T-cell (primary cell): ENCODE measurements around the gene AP3D1. TPM values are rescaled to one million over a fixed set of nuclear protein-coding genes. Genes with fewer than 3 reads are reported as not detected.
"Not testable (repeated sequence)": the region's sequence is repeated elsewhere in the genome, so short reads cannot be mapped to it uniquely, and the experiment has no call there.

ENCODE experiments used
- ATAC-seq, 4 experiments: fragments of 200-7000 bp in 3 of 4; fragments of 150-1000 bp in 1 of 4; cut with Tn5 transposase; replicated peaks in 1 of 4; 1 replicate in 3 of 4; 2 replicates in 1 of 4; pipeline ENCODE4 v1.10.0; 2021; ENCODE audit warnings: moderate library complexity in 3 of 4, mild to moderate bottlenecking in 2 of 4, moderate number of reproducible peaks in 1 of 4
- CTCF ChIA-PET, 2 donors: fragments of 300-600 bp; sonication (Branson Sonifier 250); formaldehyde crosslinking; loops; one replicate each; lab custom pipeline; 2022; ENCODE audit warnings: antibody characterized with exemption in 2 of 2; lab: Charles Lee
- POLR2A ChIA-PET, 2 donors: fragments of 300-600 bp; sonication (Branson Sonifier 250); formaldehyde crosslinking; loops; one replicate each; lab custom pipeline; 2022; ENCODE audit warnings: antibody characterized with exemption in 2 of 2; lab: Charles Lee
- DNase-seq, 35 experiments: peaks; one replicate each; pipeline versions ENCODE4 v3.0.0 to v3.0.0-alpha.2; 2013 to 2023
- H3K27ac ChIP-seq: one replicate; pipeline ENCODE4 v1.5.1; 2013; ENCODE audit warnings: low read length
- H3K27me3 ChIP-seq, 2 experiments: replicated peaks in 1 of 2; 1 replicate in 1 of 2; 2 replicates in 1 of 2; pipeline versions ENCODE4 v1.6.1 to v1.7.0; 2013; ENCODE audit warnings: low read length in 1 of 2, mixed read lengths in 1 of 2; ENCODE audit not compliant: control insufficient read depth in 2 of 2, insufficient read depth in 2 of 2; ENCODE audit errors: extremely low read depth in 1 of 2
- H3K36me3 ChIP-seq, 2 donors: 1 replicate in 1 of 2; 2 replicates in 1 of 2; pipeline versions ENCODE4 v1.6.1 to v1.7.0; 2013; ENCODE audit warnings: low read length in 1 of 2; ENCODE audit not compliant: control insufficient read depth in 2 of 2, insufficient read depth in 1 of 2; ENCODE audit errors: extremely low read depth in 1 of 2
- H3K4me1 ChIP-seq, 2 experiments: 1 replicate in 1 of 2; 2 replicates in 1 of 2; pipeline versions ENCODE4 v1.6.1 to v1.7.0; 2013; ENCODE audit warnings: low read length in 2 of 2, mixed read lengths in 1 of 2; ENCODE audit not compliant: insufficient read depth in 2 of 2, control insufficient read depth in 1 of 2; ENCODE audit errors: extremely low read depth in 1 of 2
- H3K4me3 ChIP-seq, 2 donors: 1 replicate in 1 of 2; 2 replicates in 1 of 2; pipeline versions ENCODE4 v1.5.1 to v1.7.0; 2013; ENCODE audit warnings: mild to moderate bottlenecking in 2 of 2, low read length in 1 of 2, moderate library complexity in 1 of 2; ENCODE audit not compliant: control insufficient read depth in 1 of 2; ENCODE audit errors: extremely low read depth in 1 of 2
- H3K9me3 ChIP-seq: 2 replicates; pipeline ENCODE4 v1.7.0; 2013
- H3K27ac Mint-ChIP-seq, 2 donors: one replicate each; pipeline ENCODE4 v1.8.0; 2020 to 2021; ENCODE audit warnings: mild to moderate bottlenecking in 2 of 2, mixed read lengths in 2 of 2
- H3K27me3 Mint-ChIP-seq, 2 donors: one replicate each; pipeline ENCODE4 v1.8.0; 2021 to 2022; ENCODE audit warnings: mixed read lengths in 2 of 2
- H3K36me3 Mint-ChIP-seq: one replicate; pipeline ENCODE4 v1.8.0; 2021; ENCODE audit warnings: mixed read lengths
- H3K4me1 Mint-ChIP-seq, 3 donors: one replicate each; pipeline ENCODE4 v1.8.0; 2020 to 2022; ENCODE audit warnings: mixed read lengths in 3 of 3, mild to moderate bottlenecking in 1 of 3
- H3K4me3 Mint-ChIP-seq, 3 donors: one replicate each; pipeline ENCODE4 v1.8.0; 2020 to 2022; ENCODE audit warnings: mild to moderate bottlenecking in 3 of 3, mixed read lengths in 3 of 3, moderate library complexity in 3 of 3
- H3K9me3 Mint-ChIP-seq, 3 donors: one replicate each; pipeline ENCODE4 v1.8.0; 2020 to 2022; ENCODE audit warnings: mixed read lengths in 3 of 3
- WGBS: methylation state at CpG from one replicate; pipeline ENCODE4 v1.1.5; 2013; ENCODE audit warnings: missing lambda C conversion rate; ENCODE audit not compliant: insufficient coverage; 5-methylcytosine and 5-hydroxymethylcytosine counted together
- total RNA-seq, 35 experiments: library from RNA in 6 of 35; stranded (reverse) in 6 of 35; fragments of 120-200 nt in 1 of 35; gene quantifications; one replicate each; pipeline versions ENCODE4 v1.2.1 to v1.2.4 and lab custom pipeline; 2013 to 2026

The AP3D1 gene
- total RNA-seq, 5 donors from 2014 or later (not counting 1 experiment from before 2014, with no cell fraction given): 78.6 to 91.5 (median 86.7) TPM

- Histone ChIP-seq H3K4me3 (peak within 1 kb of the TSS; percentile 73), H3K4me1 (peaks cover 10 to 59% of the 10 kb centered on the region in 2 experiments), H3K9me3 (no peaks in the 10 kb centered on the region), H3K27ac (peak within 1 kb of the TSS; percentile 67), H3K27me3 (no peaks in the 10 kb centered on the region), H3K36me3 (peaks cover 19 to 22% of the 10 kb centered on the region in 2 donors)
- Mint-ChIP-seq H3K9me3 (no peaks in the 10 kb centered on the region), H3K4me3 (peak within 1 kb of the TSS; percentile 94 to 99 (median 96)), H3K4me1 (peaks cover 23 to 34% (median 32%) of the 10 kb centered on the region in 3 donors), H3K27ac (peak within 1 kb of the TSS; percentile 93 to 95), H3K27me3 (no peaks in the 10 kb centered on the region), H3K36me3 (peaks cover 9% of the 10 kb centered on the region)
- under 1% methylated on average over 63 of the region's 70 CpGs for WGBS
- ChIA-PET CTCF (interaction anchor here in 1 of 2 donors (0.7 kb wide), 1 partner anchor 44 kb away, joined by 6 read pairs; no protein-coding TSS in a partner anchor), POLR2A (interaction anchor here in 1 of 2 donors (0.6 kb wide), 1 partner anchor 26 kb away, joined by 3 read pairs; no protein-coding TSS in a partner anchor)
- ATAC-seq (peak; percentile 82 to 86 (median 82)), DNase-seq (peak; percentile 97 to 100 (median 99))
Measured at GRCh38 chr19:2096480-2097202, 54.7 kb downstream of the AP3D1 start, which contains the start of gene IZUMO4. Gene IZUMO4, plus strand, starts transcription at chr19:2096915. Its CDS starts 31 bp downstream, at chr19:2096946.

- Mint-ChIP-seq H3K27ac (peak within 1 kb of the TSS; percentile 93 to 95), H3K27me3 (no peaks in the 10 kb centered on the region), H3K4me3 (peak within 1 kb of the TSS; percentile 94 to 99 (median 96)), H3K36me3 (peaks cover 4% of the 10 kb centered on the region), H3K9me3 (no peaks in the 10 kb centered on the region), H3K4me1 (peaks cover 25 to 36% (median 34%) of the 10 kb centered on the region in 3 donors)
- ATAC-seq (peak; percentile 57 to 62 (median 60)), DNase-seq (peak in 26 of 35 experiments; percentile 74 to 92 (median 84))
- no peaks in the 10 kb centered on the region for H3K9me3 ChIP-seq
- peak within 1 kb of the TSS; percentile 67 for H3K27ac ChIP-seq
- ChIA-PET CTCF (interaction anchor here in 1 of 2 donors (0.7 kb wide), 1 partner anchor 8 kb away, joined by 3 read pairs; no protein-coding TSS in a partner anchor), POLR2A (no interaction called here)
- peak within 1 kb of the TSS; percentile 73 for H3K4me3 ChIP-seq
- 0% methylated on average over 56 of the region's 56 CpGs for WGBS
- H3K27me3 ChIP-seq: no peaks in the 10 kb centered on the region
- H3K4me1 ChIP-seq: peaks cover 10 to 65% of the 10 kb centered on the region in 2 experiments
- H3K36me3 ChIP-seq: peaks cover 15 to 20% of the 10 kb centered on the region in 2 donors
Measured at GRCh38 chr19:2096034-2096479, 55.3 kb downstream of the AP3D1 start, which contains the start of gene MOB3A. Gene MOB3A, minus strand, starts transcription at chr19:2096326. Its CDS starts 17,766 bp downstream, at chr19:2078560.

GRCh38 chr19:2091926-2092525, 59.3 kb downstream of the AP3D1 start:
- H3K4me3 ChIP-seq, H3K36me3 Mint-ChIP-seq, H3K27me3 ChIP-seq, H3K27me3 Mint-ChIP-seq, ATAC-seq, H3K27ac ChIP-seq, DNase-seq, H3K9me3 Mint-ChIP-seq, H3K9me3 ChIP-seq: not testable (repeated sequence)
- peak overlapping the region in 1 of 2 donors; percentile 31 for H3K27ac Mint-ChIP-seq
- peak overlapping the region in 1 of 3 donors; percentile 98 for H3K4me3 Mint-ChIP-seq
- Histone ChIP-seq H3K4me1 (peaks cover 29 to 87% of the 10 kb centered on the region in 2 experiments), H3K36me3 (peaks cover 0 to 13% of the 10 kb centered on the region in 2 donors)
- H3K4me1 Mint-ChIP-seq: peaks cover 65 to 72% (median 67%) of the 10 kb centered on the region in 3 donors
- ChIA-PET CTCF (interaction anchor here in 1 of 2 donors (0.7 kb wide), 2 partner anchors 27 to 199 kb away, joined by 8 read pairs; no protein-coding TSS in a partner anchor), POLR2A (interaction anchor here in 1 of 2 donors (0.5 to 0.6 kb wide), 3 partner anchors 21 to 26 kb away, joined by 4 to 5 read pairs (median 5); no protein-coding TSS in a partner anchor)
- no CpG with 5 or more reads among the region's 13 CpGs for WGBS

- ChIA-PET CTCF (interaction anchor here in 1 of 2 donors (0.7 kb wide), 1 partner anchor 682 kb away, joined by 3 read pairs; no protein-coding TSS in a partner anchor), POLR2A (no interaction called here)
- peaks cover 4% of the 10 kb centered on the region for H3K36me3 Mint-ChIP-seq
- no peaks in the 10 kb centered on the region for H3K27me3 ChIP-seq
- no peaks in the 10 kb centered on the region for H3K9me3 Mint-ChIP-seq
- DNase-seq (no peak), ATAC-seq (no peak)
- 63% methylated on average over 2 of the region's 2 CpGs for WGBS
- no peaks in the 10 kb centered on the region for H3K9me3 ChIP-seq
- H3K27ac Mint-ChIP-seq: peak overlapping the region; percentile 93
- H3K4me1 Mint-ChIP-seq: peaks cover 73 to 82% (median 79%) of the 10 kb centered on the region in 3 donors
- H3K4me1 ChIP-seq: peaks cover 32 to 97% of the 10 kb centered on the region in 2 experiments
- H3K4me3 ChIP-seq: peak overlapping the region in 1 of 2 donors; percentile 29
- H3K27ac ChIP-seq: peak overlapping the region; percentile 66
- peaks cover 0 to 13% of the 10 kb centered on the region in 2 donors for H3K36me3 ChIP-seq
- H3K4me3 Mint-ChIP-seq: peak overlapping the region; percentile 51 to 98 (median 70)
- H3K27me3 Mint-ChIP-seq: no peaks in the 10 kb centered on the region
Measured at GRCh38 chr19:2089727-2090053, 61.7 kb downstream of the AP3D1 start.

- 52% methylated on average over 7 of the region's 16 CpGs for WGBS
Measured at GRCh38 chr19:2089001-2089711, 62.2 kb downstream of the AP3D1 start.

More at GRCh38 chr19:2089001-2089711, 62.2 kb downstream of the AP3D1 start:
- peak overlapping the region; percentile 66 for H3K27ac ChIP-seq
- Mint-ChIP-seq H3K4me1 (peaks cover 68 to 77% (median 74%) of the 10 kb centered on the region in 3 donors), H3K27ac (peak overlapping the region; percentile 93), H3K27me3 (no peaks in the 10 kb centered on the region), H3K36me3 (peaks cover 4% of the 10 kb centered on the region), H3K9me3 (no peaks in the 10 kb centered on the region), H3K4me3 (peak overlapping the region in 2 of 3 donors; percentile 70 to 98)
- H3K4me1 ChIP-seq: peaks cover 32 to 91% of the 10 kb centered on the region in 2 experiments
- ATAC-seq (no peak), DNase-seq (no peak)
- POLR2A ChIA-PET: no interaction called here
- CTCF ChIA-PET: no interaction called here
- no peaks in the 10 kb centered on the region for H3K9me3 ChIP-seq
- no peak overlapping the region for H3K4me3 ChIP-seq
- no peaks in the 10 kb centered on the region for H3K27me3 ChIP-seq
- H3K36me3 ChIP-seq: peaks cover 0 to 13% of the 10 kb centered on the region in 2 donors
